GM12801 (cell line): Measurements from ENCODE around the gene VPS52.

Source experiments
- TF ChIP-seq, protein P1 (sequence below): IDR thresholded peaks from one replicate; pipeline ENCODE4 v1.5.1; 2011; ENCODE audit warnings: control low read depth; ENCODE audit not compliant: insufficient read length; ENCODE audit errors: extremely low read depth

Gene VPS52, protein sequence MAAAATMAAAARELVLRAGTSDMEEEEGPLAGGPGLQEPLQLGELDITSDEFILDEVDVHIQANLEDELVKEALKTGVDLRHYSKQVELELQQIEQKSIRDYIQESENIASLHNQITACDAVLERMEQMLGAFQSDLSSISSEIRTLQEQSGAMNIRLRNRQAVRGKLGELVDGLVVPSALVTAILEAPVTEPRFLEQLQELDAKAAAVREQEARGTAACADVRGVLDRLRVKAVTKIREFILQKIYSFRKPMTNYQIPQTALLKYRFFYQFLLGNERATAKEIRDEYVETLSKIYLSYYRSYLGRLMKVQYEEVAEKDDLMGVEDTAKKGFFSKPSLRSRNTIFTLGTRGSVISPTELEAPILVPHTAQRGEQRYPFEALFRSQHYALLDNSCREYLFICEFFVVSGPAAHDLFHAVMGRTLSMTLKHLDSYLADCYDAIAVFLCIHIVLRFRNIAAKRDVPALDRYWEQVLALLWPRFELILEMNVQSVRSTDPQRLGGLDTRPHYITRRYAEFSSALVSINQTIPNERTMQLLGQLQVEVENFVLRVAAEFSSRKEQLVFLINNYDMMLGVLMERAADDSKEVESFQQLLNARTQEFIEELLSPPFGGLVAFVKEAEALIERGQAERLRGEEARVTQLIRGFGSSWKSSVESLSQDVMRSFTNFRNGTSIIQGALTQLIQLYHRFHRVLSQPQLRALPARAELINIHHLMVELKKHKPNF

DNA sequence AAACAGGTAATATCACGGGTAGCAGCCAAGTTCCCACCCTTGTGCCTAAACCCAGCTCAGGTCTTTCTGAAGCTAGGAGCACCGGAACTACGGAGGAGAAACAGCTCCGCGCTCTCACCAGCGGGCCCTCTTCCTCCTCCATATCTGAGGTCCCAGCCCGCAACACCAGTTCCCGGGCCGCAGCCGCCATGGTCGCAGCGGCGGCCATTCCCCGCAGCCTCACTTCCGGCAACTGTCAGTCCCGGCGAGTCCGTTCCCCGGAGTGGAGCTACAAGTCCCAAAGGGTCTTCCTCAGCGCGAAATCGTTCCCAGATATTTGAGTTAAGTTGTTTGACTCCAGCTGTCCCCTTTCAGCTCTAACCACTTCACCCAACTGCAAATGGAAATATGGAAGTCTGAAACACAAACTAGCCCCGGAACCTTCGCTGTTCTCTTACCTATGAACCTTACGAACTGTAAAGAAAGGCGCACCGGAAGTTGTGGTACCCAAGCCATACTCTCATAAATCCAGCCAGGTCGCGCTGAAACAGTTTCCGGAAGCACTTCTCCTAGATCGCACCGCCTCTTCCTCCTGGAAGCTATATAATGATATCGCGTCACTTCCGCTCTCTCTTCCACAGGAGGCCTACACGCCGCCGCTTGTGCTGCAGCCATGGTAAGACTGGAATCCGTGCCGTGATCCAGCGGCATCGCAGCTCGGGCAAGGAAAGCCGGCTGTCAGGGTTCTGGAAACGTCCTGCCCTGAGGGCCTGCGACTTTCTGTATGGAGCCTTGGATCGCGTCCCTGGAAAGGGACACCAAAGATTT, at the start of gene VPS52, which contains the start of gene RPS18:
VPS52 (minus strand) TSS at position 409 of the 807 bp plus-strand sequence; CDS start at position 208, 201 bp downstream.
RPS18 (plus strand) TSS at position 608 of the 807 bp plus-strand sequence; CDS start at position 653, 45 bp downstream.
- TF ChIP-seq, protein P1, sequence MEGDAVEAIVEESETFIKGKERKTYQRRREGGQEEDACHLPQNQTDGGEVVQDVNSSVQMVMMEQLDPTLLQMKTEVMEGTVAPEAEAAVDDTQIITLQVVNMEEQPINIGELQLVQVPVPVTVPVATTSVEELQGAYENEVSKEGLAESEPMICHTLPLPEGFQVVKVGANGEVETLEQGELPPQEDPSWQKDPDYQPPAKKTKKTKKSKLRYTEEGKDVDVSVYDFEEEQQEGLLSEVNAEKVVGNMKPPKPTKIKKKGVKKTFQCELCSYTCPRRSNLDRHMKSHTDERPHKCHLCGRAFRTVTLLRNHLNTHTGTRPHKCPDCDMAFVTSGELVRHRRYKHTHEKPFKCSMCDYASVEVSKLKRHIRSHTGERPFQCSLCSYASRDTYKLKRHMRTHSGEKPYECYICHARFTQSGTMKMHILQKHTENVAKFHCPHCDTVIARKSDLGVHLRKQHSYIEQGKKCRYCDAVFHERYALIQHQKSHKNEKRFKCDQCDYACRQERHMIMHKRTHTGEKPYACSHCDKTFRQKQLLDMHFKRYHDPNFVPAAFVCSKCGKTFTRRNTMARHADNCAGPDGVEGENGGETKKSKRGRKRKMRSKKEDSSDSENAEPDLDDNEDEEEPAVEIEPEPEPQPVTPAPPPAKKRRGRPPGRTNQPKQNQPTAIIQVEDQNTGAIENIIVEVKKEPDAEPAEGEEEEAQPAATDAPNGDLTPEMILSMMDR, result no peak

GRCh38 chr6:33321227-33321626, 49.6 kb upstream of the VPS52 start:
- TF ChIP-seq, protein P1, result no peak

DNA sequence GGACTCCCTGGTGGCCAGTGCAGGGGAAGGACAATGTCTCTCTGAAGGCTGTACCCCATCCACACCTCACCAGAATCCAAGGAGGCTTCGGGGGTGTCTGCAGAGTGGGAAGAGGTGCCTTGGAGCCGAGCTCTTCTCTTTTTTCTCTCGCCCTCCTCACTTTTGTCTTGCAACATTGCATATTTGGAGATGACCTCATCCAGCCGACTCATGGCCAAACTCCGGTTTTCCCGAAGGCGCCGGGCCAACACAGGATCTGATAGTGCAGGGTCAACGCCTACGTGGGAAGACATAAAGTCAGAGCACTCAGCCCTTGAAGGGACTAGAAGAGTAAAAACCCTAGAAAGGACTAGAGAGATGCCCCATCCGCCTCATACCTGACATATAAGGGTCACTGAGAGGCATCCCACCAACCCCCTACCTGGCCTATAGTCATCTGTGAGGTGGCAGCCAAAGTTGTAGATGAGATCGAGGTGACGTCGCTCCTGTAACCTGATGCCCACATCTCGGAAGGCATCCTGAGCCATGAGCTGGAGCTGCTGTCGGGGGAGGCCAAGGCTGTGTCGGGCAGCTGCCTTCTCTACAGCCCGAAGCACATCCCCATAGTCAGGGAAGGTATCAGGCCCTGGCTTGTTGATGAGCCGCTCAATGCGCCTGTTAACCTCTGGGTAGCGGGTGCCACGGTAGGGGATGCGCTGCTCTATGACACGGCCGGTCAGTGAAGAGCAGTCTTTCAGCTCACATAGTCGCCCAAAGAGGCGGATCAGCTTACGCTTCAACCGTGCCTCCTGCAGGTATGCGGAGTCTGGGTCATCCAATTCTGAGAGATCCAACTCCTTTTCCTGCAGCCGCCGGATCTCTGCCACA, 48.9 kb upstream of the VPS52 start:
- TF ChIP-seq, protein P1, result no peak

- TF ChIP-seq, protein P1, result no peak
Observed at GRCh38 chr6:33319939-33320314, 48.3 kb upstream of the VPS52 start.

GRCh38 chr6:33318426-33319073, 46.9 kb upstream of the VPS52 start:
- TF ChIP-seq, protein P1, result no peak

- TF ChIP-seq, protein P1, result no peak
Observed at GRCh38 chr6:33317669-33318425, 46.2 kb upstream of the VPS52 start, which contains the start of gene ZBTB22. TSS of gene ZBTB22 (minus strand) at chr6:33317744. CDS start at chr6:33316916, 828 bp downstream.
